ENCODE data around the gene NYAP1.

Gene NYAP1

DNA sequence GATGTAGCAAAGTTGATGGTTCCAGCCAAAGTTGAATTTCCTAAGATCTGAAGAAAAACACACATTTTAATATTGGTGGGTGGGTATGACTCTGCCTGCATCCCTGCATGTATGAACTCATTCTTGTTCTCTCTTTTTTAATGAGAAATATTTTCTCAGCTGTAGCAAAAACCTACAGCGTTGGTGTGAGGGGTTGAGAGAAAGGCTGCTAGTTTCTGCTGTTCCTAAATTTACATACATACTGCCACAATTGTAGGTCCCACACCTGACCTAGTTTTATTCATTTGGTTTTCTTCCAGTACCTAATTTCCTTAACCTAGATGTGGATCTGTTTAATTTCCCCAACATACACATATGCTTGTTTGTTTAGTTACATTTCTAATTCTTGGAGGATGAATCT is 59.9 kb downstream of the NYAP1 start:
- H3K9me3 ChIP-seq (ENCODE audit: control insufficient read depth, low read length): no peaks in the 10 kb centered on the region
- H3K27me3 ChIP-seq (replicated peaks; ENCODE audit: control insufficient read depth, insufficient read depth, low read length, poor library complexity, severe bottlenecking): no peaks in the 10 kb centered on the region
- no peaks in the 10 kb centered on the region for H3K36me3 ChIP-seq (ENCODE audit: control insufficient read depth, insufficient read depth, low read length)
- peak overlapping the region; percentile 19 for H3K4me3 ChIP-seq (ENCODE audit: insufficient read depth, low read depth, low read length, poor library complexity, severe bottlenecking)
- DNase-seq: no peak
- peaks cover 76% of the 10 kb centered on the region for H3K4me1 ChIP-seq (ENCODE audit: control insufficient read depth, insufficient read depth, low read length, poor library complexity, severe bottlenecking)
- H3K27ac ChIP-seq (ENCODE audit: insufficient read depth, low read length, poor library complexity, severe bottlenecking): peak overlapping the region; percentile 73

DNA sequence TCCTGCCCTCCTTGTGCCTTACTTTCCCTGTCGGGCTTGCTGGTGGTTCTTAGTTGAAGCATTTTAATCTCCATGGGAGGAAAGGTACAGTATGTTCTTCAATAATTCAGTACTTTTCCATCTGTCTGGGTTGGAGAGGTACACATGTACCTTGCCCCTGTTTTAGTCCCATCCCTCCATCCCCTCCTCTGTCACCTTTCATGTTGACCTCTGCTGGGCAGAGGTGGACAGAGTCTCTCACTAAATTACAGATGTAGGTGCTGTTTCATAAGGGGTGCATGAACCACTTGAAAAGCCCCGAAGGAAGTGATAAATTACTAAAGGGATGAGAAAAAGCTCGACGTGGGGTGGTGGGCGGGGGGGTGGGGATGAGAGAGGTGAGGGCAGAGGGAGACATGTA is 60.7 kb downstream of the NYAP1 start:
- H3K4me1 ChIP-seq (ENCODE audit: control insufficient read depth, insufficient read depth, low read length, poor library complexity, severe bottlenecking): peaks cover 81% of the 10 kb centered on the region
- H3K4me3 ChIP-seq (ENCODE audit: insufficient read depth, low read depth, low read length, poor library complexity, severe bottlenecking): no peak overlapping the region
- no peaks in the 10 kb centered on the region for H3K27me3 ChIP-seq (replicated peaks; ENCODE audit: control insufficient read depth, insufficient read depth, low read length, poor library complexity, severe bottlenecking)
- H3K36me3 ChIP-seq (ENCODE audit: control insufficient read depth, insufficient read depth, low read length): no peaks in the 10 kb centered on the region
- H3K9me3 ChIP-seq (ENCODE audit: control insufficient read depth, low read length): no peaks in the 10 kb centered on the region
- H3K27ac ChIP-seq (ENCODE audit: insufficient read depth, low read length, poor library complexity, severe bottlenecking): peak overlapping the region; percentile 73
- no peak for DNase-seq

All from effector memory CD4-positive, alpha-beta T cell (primary cell).